Lower lobe of right lung (tissue), 2 donors: ENCODE measurements around the gene INTS14. TPM values are rescaled to one million over a fixed set of nuclear protein-coding genes. Genes with fewer than 3 reads are reported as not detected.
A peak's percentile ranks its signal among the peaks of the same experiment; 100 is the strongest.

Experiments
- ATAC-seq, 2 donors: fragments of 200-7000 bp; cut with Tn5 transposase; one replicate each; pipeline ENCODE4 v1.9.1; 2020 to 2022; ENCODE audit warnings: mild to moderate bottlenecking in 2 of 2, moderate library complexity in 2 of 2
- DNase-seq: peaks from one replicate; pipeline ENCODE4 v3.0.0-alpha.2; 2020
- H3K27ac ChIP-seq: fragments of 200-600 bp; one replicate; pipeline ENCODE4 v1.8.0; 2022
- H3K27me3 ChIP-seq: fragments of 200-600 bp; one replicate; pipeline ENCODE4 v1.8.0; 2022; ENCODE audit warnings: low read depth
- H3K36me3 ChIP-seq: fragments of 200-600 bp; one replicate; pipeline ENCODE4 v1.8.0; 2022; ENCODE audit warnings: mild to moderate bottlenecking
- H3K4me1 ChIP-seq: fragments of 200-600 bp; one replicate; pipeline ENCODE4 v1.8.0; 2022
- H3K4me3 ChIP-seq: fragments of 200-600 bp; one replicate; pipeline ENCODE4 v1.8.0; 2022; ENCODE audit warnings: mild to moderate bottlenecking
- H3K9me3 ChIP-seq: fragments of 200-600 bp; one replicate; pipeline ENCODE4 v1.8.0; 2022
- CTCF ChIP-seq: fragments of 200-600 bp; IDR thresholded peaks from one replicate; pipeline ENCODE4 v1.8.0; 2022; ENCODE audit warnings: antibody characterized with exemption, mild to moderate bottlenecking
- intact Hi-C: fragments of 100-400 bp; cut with DNase I; formaldehyde crosslinking; loops from one replicate; pipeline ENCODE4 v1.11.0; 2022
- total RNA-seq: library from RNA; stranded (reverse); fragmentation: NEBNext Ultra II Directional; extraction: Animal tissue kit (Norgen Biotek cat#: 25700); gene quantifications from one replicate; pipeline ENCODE4 v1.2.1, GENCODE V29; 2021
- donor health status: DM: no; HTN: yes; CAD: no; lungs with severe emphysema.

Gene INTS14
- total RNA-seq, 1 donor from 2014 or later: 27.1 TPM

- Histone ChIP-seq H3K27me3 (no peaks in the 10 kb centered on the region), H3K4me3 (no peak overlapping the region), H3K9me3 (no peaks in the 10 kb centered on the region), H3K27ac (no peak overlapping the region), H3K4me1 (peaks cover 18% of the 10 kb centered on the region), H3K36me3 (no peaks in the 10 kb centered on the region)
- ATAC-seq (no peak), DNase-seq (no peak)
- intact Hi-C loops: no loop called here
- TF ChIP-seq CTCF: no peak
Measured at GRCh38 chr15:65532738-65533051, 78.2 kb downstream of the INTS14 start.

GRCh38 chr15:65530318-65531111 is 80.4 kb downstream of the INTS14 start, which contains the start of gene HACD3:
Gene HACD3, plus strand, starts transcription at chr15:65530463. Its CDS starts 169 bp downstream, at chr15:65530632.
- H3K9me3 ChIP-seq: no peaks in the 10 kb centered on the region
- peak; percentile 91 for DNase-seq
- H3K4me3 ChIP-seq: peak within 1 kb of the TSS; percentile 92
- H3K4me1 ChIP-seq: peaks cover 18% of the 10 kb centered on the region
- no peak for TF ChIP-seq CTCF
- peak; percentile 98 for ATAC-seq
- H3K36me3 ChIP-seq: no peaks in the 10 kb centered on the region
- no peaks in the 10 kb centered on the region for H3K27me3 ChIP-seq
- peak within 1 kb of the TSS; percentile 78 for H3K27ac ChIP-seq
- intact Hi-C loops: no loop called here

GRCh38 chr15:65529762-65530317 is 81.1 kb downstream of the INTS14 start:
- Histone ChIP-seq H3K9me3 (no peaks in the 10 kb centered on the region), H3K27me3 (no peaks in the 10 kb centered on the region), H3K4me3 (peak overlapping the region; percentile 92), H3K27ac (peak overlapping the region; percentile 78), H3K4me1 (peaks cover 18% of the 10 kb centered on the region), H3K36me3 (no peaks in the 10 kb centered on the region)
- no peak for TF ChIP-seq CTCF
- ATAC-seq (no peak), DNase-seq (no peak)
- intact Hi-C loops: no loop called here

Other genes starting within 250 kb of the INTS14 start
- gene IGDCC3, start 233.1 kb downstream of the INTS14 start, total RNA-seq: not detected
- gene IGDCC4, start 188.2 kb downstream of the INTS14 start, total RNA-seq: 3.6 TPM
- gene DPP8, start 93.4 kb downstream of the INTS14 start, total RNA-seq: 32.8 TPM
- gene HACD3, start 80.7 kb downstream of the INTS14 start, total RNA-seq: 47.9 TPM
- 11.4 TPM for gene SLC24A1, start 10.8 kb upstream of the INTS14 start, total RNA-seq
- 34.6 TPM for gene DENND4A, start 181.2 kb upstream of the INTS14 start, total RNA-seq